Measurements from ENCODE around the gene SMOC1.

DNA sequence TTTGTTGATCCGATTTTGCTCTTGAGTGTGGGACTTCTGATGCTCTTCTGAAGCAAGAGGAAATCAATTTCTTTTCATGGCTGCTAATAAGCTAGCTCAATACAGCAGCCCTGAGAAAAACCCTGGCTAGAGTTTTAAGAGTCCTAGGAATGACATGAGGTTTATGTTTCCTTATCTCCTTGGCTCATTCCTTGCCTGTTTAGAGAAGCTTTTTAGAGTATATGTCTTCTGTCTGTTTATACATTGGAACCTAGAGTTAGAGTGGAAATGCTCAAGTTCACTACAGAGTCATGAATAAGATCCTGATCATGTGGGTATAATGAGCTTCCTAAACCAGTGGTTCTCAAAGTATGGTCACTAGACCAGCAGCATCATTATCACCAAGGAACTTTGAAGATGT is 34.5 kb downstream of the SMOC1 start:
- TF ChIP-seq YY1 (IDR thresholded peaks at IDR 0.05; ENCODE audit: insufficient read depth, insufficient read length) (no peak), ZNF274 (IDR thresholded peaks at IDR 0.05; ENCODE audit: low read depth, low read length) (no peak), SUZ12 (IDR thresholded peaks at IDR 0.05; ENCODE audit: extremely low read depth, insufficient read depth, insufficient read length) (no peak)
